MCF 10A (cell line): Measurements from ENCODE around the gene ZMYND11. TPM values are rescaled to one million over a fixed set of nuclear protein-coding genes. Genes with fewer than 3 reads are reported as not detected.

Experiments used
- BruUV-seq: library from RNA; stranded (reverse); fragments of 400-500 nt; replicated peaks from 2 replicates; lab custom pipeline; 2021; lab: Mats Ljungman, UMichigan
- CTCF ChIA-PET: fragments of 300-600 bp; sonication (Branson Sonifier 250); formaldehyde crosslinking; extraction: SDS; loops from one replicate; lab custom pipeline; 2021; ENCODE audit warnings: antibody characterized with exemption, inconsistent platforms; lab: Yijun Ruan, JAX
- POLR2A ChIA-PET: fragments of 300-600, 350-650 bp; sonication (Branson Sonifier 250); formaldehyde crosslinking; extraction: SDS; loops from one replicate; lab custom pipeline; 2020; ENCODE audit warnings: antibody characterized with exemption, inconsistent platforms; lab: Yijun Ruan, JAX
- DNase-seq: peaks from one replicate; pipeline ENCODE4 v3.0.0-alpha.2; 2018; ENCODE audit not compliant: unreplicated experiment
- H3K27ac Mint-ChIP-seq: one replicate; pipeline ENCODE4 v1.8.0; 2022; ENCODE audit warnings: mild to moderate bottlenecking, low read depth, mixed read lengths; ENCODE audit not compliant: unreplicated experiment
- H3K27me3 Mint-ChIP-seq: one replicate; pipeline ENCODE4 v1.8.0; 2022; ENCODE audit warnings: mixed read lengths; ENCODE audit not compliant: insufficient read depth, unreplicated experiment
- H3K36me3 Mint-ChIP-seq: one replicate; pipeline ENCODE4 v1.8.0; 2022; ENCODE audit warnings: mild to moderate bottlenecking, moderate library complexity, mixed read lengths; ENCODE audit not compliant: insufficient read depth, unreplicated experiment
- H3K4me1 Mint-ChIP-seq: one replicate; pipeline ENCODE4 v1.8.0; 2022; ENCODE audit warnings: mixed read lengths; ENCODE audit not compliant: insufficient read depth, unreplicated experiment
- H3K4me3 Mint-ChIP-seq: one replicate; pipeline ENCODE4 v1.8.0; 2022; ENCODE audit warnings: mild to moderate bottlenecking, moderate library complexity, mixed read lengths; ENCODE audit not compliant: unreplicated experiment
- H3K9me3 Mint-ChIP-seq: one replicate; pipeline ENCODE4 v1.8.0; 2022; ENCODE audit warnings: mixed read lengths; ENCODE audit not compliant: unreplicated experiment
- CTCF ChIP-seq: fragments of 200-600 bp; IDR thresholded peaks from one replicate; pipeline ENCODE4 v1.8.0; 2022; ENCODE audit warnings: antibody characterized with exemption, mild to moderate bottlenecking; ENCODE audit not compliant: unreplicated experiment
- intact Hi-C: fragments of 100-400 bp; cut with micrococcal nuclease; formaldehyde crosslinking; loops from 2 replicates; pipeline ENCODE4 v1.14.1; 2022
- total RNA-seq: library from RNA; stranded (reverse); gene quantifications from 2 replicates; pipeline ENCODE4 v1.2.3, GENCODE V29; 2022

The ZMYND11 gene
- total RNA-seq, 1 experiment from 2014 or later: 70.4 TPM

- Mint-ChIP-seq H3K27me3 (no peaks in the 10 kb centered on the region), H3K36me3 (peaks cover 13% of the 10 kb centered on the region), H3K9me3 (no peaks in the 10 kb centered on the region), H3K27ac (no peak overlapping the region), H3K4me3 (no peak overlapping the region), H3K4me1 (no peaks in the 10 kb centered on the region)
- DNase-seq: no peak
- intact Hi-C loops: no loop called here
- BruUV-seq: no TSS peak
- CTCF ChIA-PET: no interaction called here
- POLR2A ChIA-PET: no interaction called here
- no peak for TF ChIP-seq CTCF
These were observed 65.2 kb downstream of the ZMYND11 start for GRCh38 chr10:200405-200804.

- no peak for DNase-seq
These were observed 66.1 kb downstream of the ZMYND11 start for GRCh38 chr10:201328-201771.

GRCh38 chr10:208616-209015, 73.4 kb downstream of the ZMYND11 start:
- ChIA-PET CTCF (interaction anchor here (0.6 kb wide), 1 partner anchor 227 kb away, joined by 3 read pairs; no protein-coding TSS in a partner anchor), POLR2A (no interaction called here)
- no peak for DNase-seq
- Mint-ChIP-seq H3K36me3 (peaks cover 7% of the 10 kb centered on the region), H3K4me3 (no peak overlapping the region), H3K27ac (no peak overlapping the region), H3K4me1 (peaks cover 5% of the 10 kb centered on the region), H3K27me3 (no peaks in the 10 kb centered on the region), H3K9me3 (peaks cover 7% of the 10 kb centered on the region)
- TF ChIP-seq CTCF: no peak
- BruUV-seq: no TSS peak
- intact Hi-C loops: no loop called here

More at GRCh38 chr10:201328-201771, 66.1 kb downstream of the ZMYND11 start:
- H3K4me3 Mint-ChIP-seq: no peak overlapping the region
- ChIA-PET CTCF (no interaction called here), POLR2A (no interaction called here)
- intact Hi-C loops: no loop called here
- H3K4me1 Mint-ChIP-seq: peaks cover 1% of the 10 kb centered on the region
- H3K27me3 Mint-ChIP-seq: no peaks in the 10 kb centered on the region
- H3K36me3 Mint-ChIP-seq: peaks cover 7% of the 10 kb centered on the region
- no TSS peak for BruUV-seq
- no peak overlapping the region for H3K27ac Mint-ChIP-seq
- TF ChIP-seq CTCF: no peak
- H3K9me3 Mint-ChIP-seq: peaks cover 2% of the 10 kb centered on the region

- intact Hi-C loops: no loop called here
- BruUV-seq: no TSS peak
- Mint-ChIP-seq H3K27ac (no peak overlapping the region), H3K9me3 (peaks cover 7% of the 10 kb centered on the region), H3K27me3 (no peaks in the 10 kb centered on the region), H3K36me3 (peaks cover 7% of the 10 kb centered on the region), H3K4me1 (peaks cover 5% of the 10 kb centered on the region), H3K4me3 (no peak overlapping the region)
- POLR2A ChIA-PET: no interaction called here
- no peak for DNase-seq
- CTCF ChIA-PET: interaction anchor here (0.6 kb wide), 1 partner anchor 227 kb away, joined by 3 read pairs; no protein-coding TSS in a partner anchor
- TF ChIP-seq CTCF: no peak
These were observed 74.1 kb downstream of the ZMYND11 start for GRCh38 chr10:209357-209756.
